ENCODE data around the gene STK39. TPM values are rescaled to one million over a fixed set of nuclear protein-coding genes. Genes with fewer than 3 reads are reported as not detected.

STK39 gene
- total and polyA plus RNA-seq, 11 donors = 13.1 to 40.1 (median 21.5) TPM

DNA sequence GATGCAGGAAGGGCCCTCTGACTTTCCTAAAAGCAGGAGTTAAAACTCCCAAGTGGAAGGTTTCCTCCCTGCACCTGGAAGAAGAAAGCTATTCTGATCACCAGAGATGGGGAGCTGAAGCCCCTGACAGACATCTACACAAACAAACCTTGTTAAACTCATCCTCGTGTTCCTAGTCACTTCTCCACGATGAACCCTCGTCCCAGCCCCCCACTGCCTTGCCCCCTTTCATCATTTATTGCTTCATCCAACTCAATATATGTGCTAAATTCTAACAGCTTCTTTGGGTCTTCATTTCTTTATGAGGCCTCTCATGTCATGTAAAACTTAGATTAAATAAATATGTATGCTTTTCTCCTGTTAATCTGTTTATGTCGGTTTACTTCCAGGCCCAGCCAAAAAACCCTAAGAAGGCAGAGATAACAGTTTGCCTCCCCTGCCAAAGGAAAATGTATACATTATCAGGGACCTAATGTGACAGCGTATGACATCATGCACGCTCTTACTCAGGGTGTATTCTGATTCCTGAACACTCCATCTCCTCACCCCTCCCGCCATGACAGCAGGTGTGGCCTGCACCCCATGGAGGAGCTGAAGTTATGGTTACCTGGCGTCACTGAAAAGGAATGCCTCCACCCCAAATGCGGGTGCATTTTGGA lies 287.2 kb downstream of the STK39 start:
- WGBS, 4 donors = 73 to 84% (median 81%) methylated on average over 8 to 9 of the region's 9 CpGs
- intact Hi-C loops (cut with DNase I) = loop anchor here in 2 of 10 donors (5.0 to 10.0 kb wide), 2 partner anchors 155 to 157 kb away; no protein-coding TSS in a partner anchor
- DNase-seq = no peak
- no peaks in the 10 kb centered on the region for H3K27me3 ChIP-seq
- ATAC-seq = no peak
- no peak for TF ChIP-seq POLR2A (IDR thresholded peaks at IDR 0.05)
- TF ChIP-seq, protein P1, sequence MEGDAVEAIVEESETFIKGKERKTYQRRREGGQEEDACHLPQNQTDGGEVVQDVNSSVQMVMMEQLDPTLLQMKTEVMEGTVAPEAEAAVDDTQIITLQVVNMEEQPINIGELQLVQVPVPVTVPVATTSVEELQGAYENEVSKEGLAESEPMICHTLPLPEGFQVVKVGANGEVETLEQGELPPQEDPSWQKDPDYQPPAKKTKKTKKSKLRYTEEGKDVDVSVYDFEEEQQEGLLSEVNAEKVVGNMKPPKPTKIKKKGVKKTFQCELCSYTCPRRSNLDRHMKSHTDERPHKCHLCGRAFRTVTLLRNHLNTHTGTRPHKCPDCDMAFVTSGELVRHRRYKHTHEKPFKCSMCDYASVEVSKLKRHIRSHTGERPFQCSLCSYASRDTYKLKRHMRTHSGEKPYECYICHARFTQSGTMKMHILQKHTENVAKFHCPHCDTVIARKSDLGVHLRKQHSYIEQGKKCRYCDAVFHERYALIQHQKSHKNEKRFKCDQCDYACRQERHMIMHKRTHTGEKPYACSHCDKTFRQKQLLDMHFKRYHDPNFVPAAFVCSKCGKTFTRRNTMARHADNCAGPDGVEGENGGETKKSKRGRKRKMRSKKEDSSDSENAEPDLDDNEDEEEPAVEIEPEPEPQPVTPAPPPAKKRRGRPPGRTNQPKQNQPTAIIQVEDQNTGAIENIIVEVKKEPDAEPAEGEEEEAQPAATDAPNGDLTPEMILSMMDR (IDR thresholded peaks at IDR 0.05) = no peak
- peaks cover 0 to 3% (median 0%) of the 10 kb centered on the region in 12 donors for H3K4me1 ChIP-seq
- H3K9me3 ChIP-seq = no peaks in the 10 kb centered on the region
- peaks cover 0 to 28% (median 4%) of the 10 kb centered on the region in 9 donors for H3K36me3 ChIP-seq
- no peak overlapping the region for H3K4me3 ChIP-seq
- H3K27ac ChIP-seq = no peak overlapping the region

DNA sequence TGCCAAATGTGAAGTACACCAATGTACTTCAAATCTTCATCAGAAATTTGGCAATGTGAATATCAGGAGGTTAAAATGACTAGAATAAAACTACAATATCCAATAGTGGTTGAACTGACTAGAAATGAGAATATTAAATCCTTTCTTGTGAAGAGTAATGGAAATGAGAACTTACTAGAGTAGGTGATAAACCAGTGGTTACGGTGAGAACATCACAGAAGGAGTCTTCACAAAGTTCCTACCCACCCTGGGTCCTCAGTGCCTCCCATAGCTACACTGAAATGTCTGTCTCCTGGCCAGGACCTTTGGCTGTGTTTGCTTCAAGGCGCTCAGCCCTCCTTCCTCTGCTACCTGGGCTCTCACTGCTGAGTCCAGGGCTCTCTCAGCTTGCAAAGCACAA lies 289.7 kb downstream of the STK39 start:
- ATAC-seq (no peak), DNase-seq (no peak)
- Histone ChIP-seq H3K27me3 (no peaks in the 10 kb centered on the region), H3K9me3 (peaks cover 0 to 7% (median 0%) of the 10 kb centered on the region in 12 donors), H3K27ac (no peak overlapping the region), H3K4me1 (no peaks in the 10 kb centered on the region), H3K36me3 (peaks cover 0 to 16% (median 0%) of the 10 kb centered on the region in 9 donors), H3K4me3 (no peak overlapping the region)
- WGBS, 4 donors = 97 to 100% (median 99%) methylated on average over 2 of the region's 2 CpGs
- TF ChIP-seq, protein P1 (IDR thresholded peaks at IDR 0.05) = no peak
- no peak for TF ChIP-seq POLR2A (IDR thresholded peaks at IDR 0.05)
- intact Hi-C loops (cut with DNase I) = no loop called here

DNA sequence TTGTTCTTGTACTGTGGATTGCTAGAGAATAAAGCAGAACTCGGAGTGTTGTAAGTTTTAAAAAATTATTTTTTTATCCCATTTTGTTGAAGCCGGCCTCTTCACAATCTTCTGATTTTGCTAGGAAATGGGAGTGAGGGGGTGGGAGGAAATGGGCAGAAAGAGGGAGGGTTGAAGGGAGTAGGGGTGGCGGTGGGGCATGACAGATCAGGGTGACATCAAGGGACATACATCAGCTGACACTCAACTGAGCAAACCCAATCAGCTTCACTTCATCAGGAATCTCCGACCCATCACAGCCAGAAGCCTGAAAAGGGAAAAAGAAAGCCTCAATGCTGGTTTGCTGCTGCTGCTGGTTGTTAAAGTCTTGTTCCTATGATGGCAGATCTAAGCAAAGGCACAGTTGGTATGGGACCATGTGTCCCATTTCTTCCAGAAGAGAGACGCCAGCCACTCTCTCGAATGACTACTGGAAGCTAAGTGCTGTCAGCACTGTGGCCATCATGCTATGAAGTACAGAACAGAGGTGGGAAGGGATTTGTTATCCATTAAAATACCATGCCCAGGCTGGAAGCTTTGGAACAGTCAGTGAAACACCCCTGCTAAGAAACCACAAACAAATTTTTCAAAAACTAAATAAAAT lies 292.0 kb downstream of the STK39 start:
- intact Hi-C loops (cut with DNase I) = no loop called here
- no peak for TF ChIP-seq POLR2A (IDR thresholded peaks at IDR 0.05)
- TF ChIP-seq, protein P1 (IDR thresholded peaks at IDR 0.05) = no peak
- DNase-seq (no peak), ATAC-seq (no peak)
- Histone ChIP-seq H3K27ac (no peak overlapping the region), H3K4me3 (no peak overlapping the region), H3K36me3 (peaks cover 0 to 13% (median 0%) of the 10 kb centered on the region in 9 donors), H3K4me1 (no peaks in the 10 kb centered on the region), H3K27me3 (no peaks in the 10 kb centered on the region), H3K9me3 (peaks cover 0 to 11% (median 0%) of the 10 kb centered on the region in 12 donors)
- WGBS, 4 donors = 72 to 86% (median 82%) methylated on average over 6 of the region's 6 CpGs

DNA sequence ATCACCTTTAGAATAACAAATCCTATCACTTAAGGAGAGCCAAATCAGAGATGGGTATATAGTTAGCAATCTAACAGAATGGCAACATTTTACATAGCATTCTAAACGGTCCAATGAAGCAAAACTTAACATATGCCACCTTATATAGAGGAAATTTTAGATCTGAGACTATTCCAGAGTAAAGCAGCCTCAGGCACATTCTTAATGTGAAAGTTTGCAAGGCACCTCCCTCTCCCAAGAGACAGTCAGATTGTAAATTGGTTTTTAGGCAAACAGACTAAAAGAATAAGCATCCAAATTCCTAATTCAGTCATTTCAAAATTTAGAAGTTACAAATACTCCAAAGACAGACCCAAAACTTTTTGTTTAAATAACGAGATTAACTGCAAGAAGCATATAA lies 292.9 kb downstream of the STK39 start:
- Histone ChIP-seq H3K27me3 (no peaks in the 10 kb centered on the region), H3K27ac (no peak overlapping the region), H3K36me3 (peaks cover 0 to 7% (median 0%) of the 10 kb centered on the region in 9 donors), H3K9me3 (peaks cover 0 to 11% (median 0%) of the 10 kb centered on the region in 12 donors), H3K4me1 (no peaks in the 10 kb centered on the region), H3K4me3 (no peak overlapping the region)
- TF ChIP-seq POLR2A (IDR thresholded peaks at IDR 0.05) = no peak
- ATAC-seq (no peak), DNase-seq (no peak)
- 80 to 90% (median 85%) methylated on average over 2 of the region's 2 CpGs for WGBS, 4 donors
- intact Hi-C loops (cut with DNase I) = no loop called here

All from heart left ventricle (tissue), 16 donors.